Common myeloid progenitor, CD34-positive (primary cell): ENCODE results near the gene CAPN5.

Source experiments
- CTCF ChIA-PET: fragments of 350-600 bp; sonication (Branson Sonifier 250); formaldehyde crosslinking; loops from one replicate; lab custom pipeline; 2021; ENCODE audit warnings: antibody characterized with exemption; lab: Charles Lee
- POLR2A ChIA-PET: fragments of 350-600 bp; sonication (Branson Sonifier 250); formaldehyde crosslinking; loops from one replicate; lab custom pipeline; 2021; ENCODE audit warnings: antibody characterized with exemption; lab: Charles Lee
- DNase-seq, 3 donors: peaks; one replicate each; pipeline versions ENCODE4 v3.0.0 to v3.0.0-alpha.2; 2013
- H3K27ac ChIP-seq, 2 experiments: 1 replicate in 1 of 2; 2 replicates in 1 of 2; pipeline ENCODE4 v1.7.0; 2013; ENCODE audit warnings: inconsistent platforms in 2 of 2, low read length in 2 of 2, mild to moderate bottlenecking in 2 of 2, low read depth in 1 of 2, moderate library complexity in 1 of 2; ENCODE audit not compliant: severe bottlenecking in 2 of 2, insufficient read depth in 1 of 2, poor library complexity in 1 of 2
- H3K27me3 ChIP-seq, 5 experiments: replicated peaks in 2 of 5; 1 replicate in 3 of 5; 2 replicates in 2 of 5; pipeline versions ENCODE4 v1.6.1 to v1.7.0; 2013; ENCODE audit warnings: low read length in 4 of 5, mild to moderate bottlenecking in 2 of 5, moderate library complexity in 2 of 5, inconsistent platforms in 1 of 5; ENCODE audit not compliant: insufficient read depth in 5 of 5, control insufficient read depth in 4 of 5
- H3K36me3 ChIP-seq, 4 experiments: 1 replicate in 2 of 4; 2 replicates in 2 of 4; pipeline versions ENCODE4 v1.6.1 to v1.7.0; 2013; ENCODE audit warnings: low read length in 3 of 4, control low read depth in 1 of 4, mild to moderate bottlenecking in 1 of 4; ENCODE audit not compliant: control insufficient read depth in 4 of 4, insufficient read depth in 4 of 4
- H3K4me1 ChIP-seq, 4 experiments: 1 replicate in 3 of 4; 2 replicates in 1 of 4; pipeline versions ENCODE4 v1.6.1 to v1.7.1; 2013; ENCODE audit warnings: low read length in 3 of 4, mild to moderate bottlenecking in 3 of 4, control low read depth in 1 of 4, inconsistent platforms in 1 of 4, moderate library complexity in 1 of 4; ENCODE audit not compliant: control insufficient read depth in 4 of 4, insufficient read depth in 4 of 4; ENCODE audit errors: control extremely low read depth in 1 of 4
- H3K4me3 ChIP-seq, 7 experiments: 1 replicate in 4 of 7; 2 replicates in 3 of 7; pipeline versions ENCODE4 v1.5.1 to v1.7.0; 2013; ENCODE audit warnings: mild to moderate bottlenecking in 7 of 7, low read length in 6 of 7, moderate library complexity in 6 of 7, inconsistent platforms in 2 of 7, low read depth in 2 of 7, control low read depth in 1 of 7; ENCODE audit not compliant: insufficient read depth in 4 of 7, control insufficient read depth in 1 of 7; ENCODE audit errors: extremely low read depth in 1 of 7
- H3K9me3 ChIP-seq, 5 experiments: 1 replicate in 4 of 5; 2 replicates in 1 of 5; pipeline versions ENCODE4 v1.6.1 to v1.7.1; 2013; ENCODE audit warnings: low read length in 4 of 5, mild to moderate bottlenecking in 2 of 5, inconsistent platforms in 1 of 5, low read depth in 1 of 5, moderate library complexity in 1 of 5; ENCODE audit not compliant: control insufficient read depth in 4 of 5, insufficient read depth in 2 of 5; ENCODE audit errors: control extremely low read depth in 1 of 5
- whole genome bisulfite sequencing: methylation state at CpG from one replicate; pipeline ENCODE4 v1.1.5; 2013; ENCODE audit not compliant: insufficient coverage; 5-methylcytosine and 5-hydroxymethylcytosine counted together

CAPN5 gene

GRCh38 chr11:77103319-77103718, 36.5 kb downstream of the CAPN5 start:
- H3K27me3 ChIP-seq, result no peaks in the 10 kb centered on the region
- H3K27ac ChIP-seq, result no peak overlapping the region
- CTCF ChIA-PET, result interaction anchor here (0.6 to 4.9 kb wide), 4 partner anchors 8 to 14 kb away, joined by 3 to 39 read pairs (median 7); no protein-coding TSS in a partner anchor
- H3K4me3 ChIP-seq, result no peak overlapping the region
- H3K4me1 ChIP-seq, result no peaks in the 10 kb centered on the region
- WGBS, result 100% methylated on average over 1 of the region's 2 CpGs
- no peaks in the 10 kb centered on the region for H3K9me3 ChIP-seq
- POLR2A ChIA-PET, result no interaction called here
- DNase-seq, result no peak
- no peaks in the 10 kb centered on the region for H3K36me3 ChIP-seq

DNA sequence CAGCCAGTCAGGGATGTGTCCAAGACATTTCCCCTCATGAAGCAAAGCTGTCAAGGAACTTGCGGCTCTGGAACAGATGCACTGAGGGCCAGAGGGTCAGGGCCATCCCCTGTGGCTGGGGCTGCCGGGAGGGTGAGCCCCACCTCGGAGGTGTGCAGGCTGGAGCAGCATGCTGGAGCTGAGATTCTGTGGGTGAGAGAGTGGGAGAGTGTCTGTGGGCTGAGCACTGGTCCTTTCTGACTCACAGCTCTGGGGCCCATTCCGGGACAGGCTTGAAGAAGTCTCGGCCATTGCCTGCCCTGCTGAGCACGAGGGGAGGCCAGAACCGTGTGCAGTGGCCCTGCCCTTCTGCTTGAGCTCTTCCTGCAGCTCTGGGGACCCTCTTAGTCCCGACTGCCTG, 38.0 kb downstream of the CAPN5 start:
- Histone ChIP-seq H3K27me3 (no peaks in the 10 kb centered on the region), H3K9me3 (no peaks in the 10 kb centered on the region), H3K4me3 (no peak overlapping the region), H3K27ac (no peak overlapping the region), H3K36me3 (no peaks in the 10 kb centered on the region), H3K4me1 (no peaks in the 10 kb centered on the region)
- 99% methylated on average over 7 of the region's 8 CpGs for WGBS
- POLR2A ChIA-PET, result no interaction called here
- DNase-seq, result no peak
- CTCF ChIA-PET, result interaction anchor here (0.6 to 4.9 kb wide), 9 partner anchors 10 to 84 kb away, joined by 3 to 39 read pairs (median 4); no protein-coding TSS in a partner anchor

- no peak overlapping the region for H3K27ac ChIP-seq
- H3K4me3 ChIP-seq, result no peak overlapping the region
- no peak for DNase-seq
- H3K9me3 ChIP-seq, result no peaks in the 10 kb centered on the region
- ChIA-PET POLR2A (no interaction called here), CTCF (interaction anchor here (0.7 to 3.1 kb wide), 8 partner anchors 11 to 82 kb away, joined by 3 to 11 read pairs (median 6); partner anchors contain the start of gene MYO7A)
- 97% methylated on average over 6 of the region's 7 CpGs for WGBS
- H3K27me3 ChIP-seq, result no peaks in the 10 kb centered on the region
- no peaks in the 10 kb centered on the region for H3K4me1 ChIP-seq
- H3K36me3 ChIP-seq, result no peaks in the 10 kb centered on the region
Observed at GRCh38 chr11:77106321-77106720, 39.5 kb downstream of the CAPN5 start.

DNA sequence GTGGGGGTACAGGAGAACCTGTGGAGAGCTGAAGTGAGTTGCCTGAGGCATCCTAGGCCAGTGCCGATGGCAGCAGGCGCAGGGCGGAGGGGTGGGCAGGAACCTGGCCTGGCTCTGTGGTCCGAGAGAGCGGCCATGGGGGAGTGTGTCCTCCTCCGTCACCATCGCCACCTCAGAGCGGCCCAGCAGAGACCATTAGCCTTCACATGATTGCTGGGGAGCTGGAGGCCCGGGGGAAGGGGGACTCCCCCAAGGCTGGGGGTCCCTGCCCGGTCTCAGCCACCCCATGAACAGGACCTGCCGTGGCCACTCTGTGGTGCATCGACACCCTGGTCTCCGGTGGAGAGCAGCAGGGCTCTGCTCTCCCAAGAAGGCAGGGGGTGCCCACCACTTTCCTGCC, 40.0 kb downstream of the CAPN5 start:
- 96% methylated on average over 8 of the region's 13 CpGs for WGBS
- Histone ChIP-seq H3K27me3 (no peaks in the 10 kb centered on the region), H3K36me3 (no peaks in the 10 kb centered on the region), H3K4me1 (no peaks in the 10 kb centered on the region), H3K27ac (no peak overlapping the region), H3K9me3 (no peaks in the 10 kb centered on the region), H3K4me3 (no peak overlapping the region)
- CTCF ChIA-PET, result interaction anchor here (0.7 to 3.1 kb wide), 8 partner anchors 10 to 82 kb away, joined by 3 to 11 read pairs (median 6); partner anchors contain the start of gene MYO7A
- no peak for DNase-seq
- POLR2A ChIA-PET, result no interaction called here

- no peaks in the 10 kb centered on the region for H3K36me3 ChIP-seq
- no peaks in the 10 kb centered on the region for H3K9me3 ChIP-seq
- no peaks in the 10 kb centered on the region for H3K4me1 ChIP-seq
- CTCF ChIA-PET, result interaction anchor here (1.2 to 2.5 kb wide), 5 partner anchors 16 to 80 kb away, joined by 3 to 9 read pairs (median 3); no protein-coding TSS in a partner anchor
- no peak overlapping the region for H3K27ac ChIP-seq
- no peak for DNase-seq
- no peak overlapping the region for H3K4me3 ChIP-seq
- 100% methylated on average over 3 of the region's 3 CpGs for WGBS
- POLR2A ChIA-PET, result no interaction called here
- H3K27me3 ChIP-seq, result no peaks in the 10 kb centered on the region
Observed at GRCh38 chr11:77107950-77108349, 41.2 kb downstream of the CAPN5 start.

- Histone ChIP-seq H3K27ac (no peak overlapping the region), H3K9me3 (no peaks in the 10 kb centered on the region), H3K4me3 (no peak overlapping the region), H3K27me3 (no peaks in the 10 kb centered on the region), H3K36me3 (no peaks in the 10 kb centered on the region), H3K4me1 (no peaks in the 10 kb centered on the region)
- POLR2A ChIA-PET, result no interaction called here
- CTCF ChIA-PET, result interaction anchor here (1.2 to 2.5 kb wide), 5 partner anchors 17 to 80 kb away, joined by 3 to 9 read pairs (median 3); no protein-coding TSS in a partner anchor
- 96% methylated on average over 6 of the region's 9 CpGs for WGBS
- no peak for DNase-seq
Observed at GRCh38 chr11:77108436-77108835, 41.7 kb downstream of the CAPN5 start.

GRCh38 chr11:77109236-77110019, 42.7 kb downstream of the CAPN5 start:
- WGBS, result 58% methylated on average over 6 of the region's 11 CpGs
- H3K27me3 ChIP-seq, result no peaks in the 10 kb centered on the region
- no peak for DNase-seq
- ChIA-PET CTCF (interaction anchor here (0.9 to 2.7 kb wide), 4 partner anchors 19 to 79 kb away, joined by 3 to 18 read pairs (median 6); no protein-coding TSS in a partner anchor), POLR2A (no interaction called here)
- H3K9me3 ChIP-seq, result no peaks in the 10 kb centered on the region
- H3K4me3 ChIP-seq, result no peak overlapping the region
- no peak overlapping the region for H3K27ac ChIP-seq
- H3K36me3 ChIP-seq, result no peaks in the 10 kb centered on the region
- no peaks in the 10 kb centered on the region for H3K4me1 ChIP-seq
